CD4-positive, alpha-beta T cell treated with Interleukin-12 subunit alpha and Interleukin-12 subunit beta, for 1 hour (primary cell): ENCODE measurements around the gene SLC26A1.
"Not testable (repeated sequence)": the region's sequence is repeated elsewhere in the genome, so short reads cannot be mapped to it uniquely, and the experiment has no call there.

ENCODE experiments used
- DNase-seq: peaks from one replicate; pipeline ENCODE4 v3.0.0-alpha.2; 2020

The SLC26A1 gene

GRCh38 chr4:978957-979701, 14.1 kb downstream of the SLC26A1 start:
- DNase-seq = no peak

GRCh38 chr4:976016-976415, 17.2 kb downstream of the SLC26A1 start:
- not testable (repeated sequence) for DNase-seq

GRCh38 chr4:974668-975067, 18.5 kb downstream of the SLC26A1 start:
- no peak for DNase-seq

GRCh38 chr4:973431-974397, 19.5 kb downstream of the SLC26A1 start, which contains the start of gene DGKQ:
DGKQ (minus strand) TSS chr4:973569; CDS start chr4:973482, 87 bp downstream.
- peak; percentile 93 for DNase-seq

GRCh38 chr4:972651-973424, 20.4 kb downstream of the SLC26A1 start:
- DNase-seq = peak; percentile 64

GRCh38 chr4:971666-972500, 21.3 kb downstream of the SLC26A1 start:
- DNase-seq = no peak

GRCh38 chr4:970854-971520, 22.2 kb downstream of the SLC26A1 start:
- no peak for DNase-seq

- peak; percentile 75 for DNase-seq
These were observed 23.0 kb downstream of the SLC26A1 start for GRCh38 chr4:970046-970745.

- DNase-seq = no peak
These were observed 24.4 kb downstream of the SLC26A1 start for GRCh38 chr4:968621-969394.

GRCh38 chr4:968221-968620, 25.0 kb downstream of the SLC26A1 start:
- DNase-seq = no peak

GRCh38 chr4:967113-968104, 25.8 kb downstream of the SLC26A1 start:
- DNase-seq = no peak

- DNase-seq = no peak
These were observed 26.7 kb downstream of the SLC26A1 start for GRCh38 chr4:966266-967112.

GRCh38 chr4:965766-966134, 27.5 kb downstream of the SLC26A1 start:
- no peak for DNase-seq

GRCh38 chr4:965048-965765, 28.0 kb downstream of the SLC26A1 start:
- DNase-seq = no peak

- DNase-seq = no peak
These were observed 28.7 kb downstream of the SLC26A1 start for GRCh38 chr4:964346-965025.
